Right lobe of liver (tissue), 4 donors: ENCODE data around the gene VMP1.

Source experiments
- POLR2A ChIP-seq: fragments of 450-650 bp; IDR thresholded peaks from one replicate; pipeline ENCODE4 v1.6.1; 2017; ENCODE audit warnings: antibody characterized with exemption, mild to moderate bottlenecking
- TF ChIP-seq, protein P1 (sequence below), 4 donors: fragments of 200-600 bp in 3 of 4; fragments of 450-650 bp in 1 of 4; IDR thresholded peaks; one replicate each; pipeline versions ENCODE4 v1.5.1 to v1.8.0; 2016 to 2022; ENCODE audit warnings: antibody characterized with exemption in 4 of 4, mild to moderate bottlenecking in 2 of 4
- donor health status: DM: no; HTN: no; CAD: no.
- donor health status: DM: no; HTN: no; CAD: no.
- donor health status: DM: no; HTN: yes; CAD: no.

DNA sequence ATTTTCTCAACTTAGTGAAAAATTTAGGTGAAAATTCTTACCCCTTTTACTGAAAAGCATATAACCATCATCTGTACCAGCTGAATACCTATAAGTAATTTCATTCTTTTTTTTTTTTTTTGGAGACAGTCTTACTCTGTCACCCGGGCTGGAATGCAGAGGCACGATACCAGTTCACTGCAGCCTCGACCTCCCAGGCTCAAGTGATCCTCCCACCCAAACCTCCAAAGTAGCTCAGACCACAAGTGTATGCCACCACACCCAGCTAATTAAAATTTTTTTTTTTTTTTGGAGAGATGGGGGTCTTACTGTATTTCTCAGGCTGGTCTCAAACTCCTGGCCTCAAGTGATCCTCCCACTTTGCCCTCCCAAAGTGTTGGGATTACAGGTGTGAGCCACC, 151.5 kb downstream of the VMP1 start:
- TF ChIP-seq, protein P1, sequence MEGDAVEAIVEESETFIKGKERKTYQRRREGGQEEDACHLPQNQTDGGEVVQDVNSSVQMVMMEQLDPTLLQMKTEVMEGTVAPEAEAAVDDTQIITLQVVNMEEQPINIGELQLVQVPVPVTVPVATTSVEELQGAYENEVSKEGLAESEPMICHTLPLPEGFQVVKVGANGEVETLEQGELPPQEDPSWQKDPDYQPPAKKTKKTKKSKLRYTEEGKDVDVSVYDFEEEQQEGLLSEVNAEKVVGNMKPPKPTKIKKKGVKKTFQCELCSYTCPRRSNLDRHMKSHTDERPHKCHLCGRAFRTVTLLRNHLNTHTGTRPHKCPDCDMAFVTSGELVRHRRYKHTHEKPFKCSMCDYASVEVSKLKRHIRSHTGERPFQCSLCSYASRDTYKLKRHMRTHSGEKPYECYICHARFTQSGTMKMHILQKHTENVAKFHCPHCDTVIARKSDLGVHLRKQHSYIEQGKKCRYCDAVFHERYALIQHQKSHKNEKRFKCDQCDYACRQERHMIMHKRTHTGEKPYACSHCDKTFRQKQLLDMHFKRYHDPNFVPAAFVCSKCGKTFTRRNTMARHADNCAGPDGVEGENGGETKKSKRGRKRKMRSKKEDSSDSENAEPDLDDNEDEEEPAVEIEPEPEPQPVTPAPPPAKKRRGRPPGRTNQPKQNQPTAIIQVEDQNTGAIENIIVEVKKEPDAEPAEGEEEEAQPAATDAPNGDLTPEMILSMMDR (IDR thresholded peaks at IDR 0.05): no peak
- TF ChIP-seq POLR2A: no peak
